ENCODE data around the gene NGRN.
"Not testable (repeated sequence)": the region's sequence is repeated elsewhere in the genome, so short reads cannot be mapped to it uniquely, and the experiment has no call there.

Gene NGRN

GRCh38 chr15:90286678-90287077, 21.2 kb downstream of the NGRN start:
- peak in 1 of 4 experiments; percentile 19 for DNase-seq

- DNase-seq = no peak
Observed at GRCh38 chr15:90287101-90287500, 21.6 kb downstream of the NGRN start.

GRCh38 chr15:90287946-90288345, 22.5 kb downstream of the NGRN start:
- no peak for DNase-seq

GRCh38 chr15:90291679-90292356, 26.3 kb downstream of the NGRN start:
- DNase-seq = no peak

GRCh38 chr15:90293040-90293810, 27.8 kb downstream of the NGRN start:
- DNase-seq = peak; percentile 29 to 57 (median 41)

- DNase-seq = no peak
Observed at GRCh38 chr15:90294159-90294558, 28.7 kb downstream of the NGRN start.

GRCh38 chr15:90294601-90295269, 29.3 kb downstream of the NGRN start:
- DNase-seq = no peak

GRCh38 chr15:90295270-90295648, 29.8 kb downstream of the NGRN start:
- DNase-seq = no peak

GRCh38 chr15:90296316-90296884, 30.9 kb downstream of the NGRN start:
- not testable (repeated sequence) for DNase-seq

- no peak for DNase-seq
Observed at GRCh38 chr15:90297021-90297420, 31.5 kb downstream of the NGRN start.

- DNase-seq = no peak
Observed at GRCh38 chr15:90300541-90300940, 35.1 kb downstream of the NGRN start.

- DNase-seq = peak; percentile 7 to 44 (median 27)
Observed at GRCh38 chr15:90300988-90301706, 35.7 kb downstream of the NGRN start.

- no peak for DNase-seq
Observed at GRCh38 chr15:90301707-90302300, 36.3 kb downstream of the NGRN start.

GRCh38 chr15:90305355-90305754, 39.9 kb downstream of the NGRN start:
- not testable (repeated sequence) for DNase-seq

- no peak for DNase-seq
Observed at GRCh38 chr15:90305932-90306331, 40.5 kb downstream of the NGRN start.

- DNase-seq = peak in 1 of 4 experiments; percentile 2
Observed at GRCh38 chr15:90306560-90306959, 41.1 kb downstream of the NGRN start.

- no peak for DNase-seq
Observed at GRCh38 chr15:90307661-90308060, 42.2 kb downstream of the NGRN start.

- no peak for DNase-seq
Observed at GRCh38 chr15:90309020-90309419, 43.5 kb downstream of the NGRN start.

- no peak for DNase-seq
Observed at GRCh38 chr15:90315278-90315982, 50.0 kb downstream of the NGRN start.

GRCh38 chr15:90316139-90316538, 50.7 kb downstream of the NGRN start:
- no peak for DNase-seq

- DNase-seq = no peak
Observed at GRCh38 chr15:90318591-90318990, 53.1 kb downstream of the NGRN start.
